ENCODE results near the gene NDFIP2. TPM values are rescaled to one million over a fixed set of nuclear protein-coding genes. Genes with fewer than 3 reads are reported as not detected.

Gene NDFIP2
- total RNA-seq, 1 experiment from 2014 or later, result 49.6 TPM

- no peaks in the 10 kb centered on the region for H3K27me3 ChIP-seq (ENCODE audit: insufficient read depth, low read length)
- no peaks in the 10 kb centered on the region for H3K36me3 ChIP-seq (ENCODE audit: control insufficient read depth in 1 of 2, insufficient read depth in 2 of 2, low read length in 2 of 2)
- RAD21 ChIA-PET (ENCODE audit: low non-redundant PET in 1 of 2, low total read pairs in 2 of 2, uncharacterized antibody in 2 of 2, unreplicated experiment in 2 of 2), result no interaction called here
- CTCF ChIA-PET, result interaction anchor here (1.6 kb wide), 1 partner anchor 56 kb away, joined by 10 read pairs; no protein-coding TSS in a partner anchor
- ATAC-seq (no peak), DNase-seq (ENCODE audit: low read depth, low spot score) (no peak)
- no peak overlapping the region for H3K4me3 ChIP-seq (replicated peaks in 1 of 2; ENCODE audit: low read depth in 1 of 2, low read length in 2 of 2)
- no TSS peak for BruUV-seq (replicated peaks)
- H3K9me3 ChIP-seq (ENCODE audit: control insufficient read depth in 1 of 2, insufficient read depth in 1 of 2, low read depth in 1 of 2, low read length in 2 of 2), result no peaks in the 10 kb centered on the region
- H3K79me2 ChIP-seq (ENCODE audit: insufficient read depth, low read length), result peaks cover 36% of the 10 kb centered on the region
- peaks cover 8 to 32% of the 10 kb centered on the region in 2 experiments for H3K4me1 ChIP-seq (ENCODE audit: control insufficient read depth in 1 of 2, insufficient read depth in 2 of 2, low read length in 2 of 2)
- TF ChIP-seq YY1 (IDR thresholded peaks at IDR 0.05; ENCODE audit: extremely low read depth, insufficient replicate concordance, low read depth, low read length), result no peak
- TF ChIP-seq, protein P1, sequence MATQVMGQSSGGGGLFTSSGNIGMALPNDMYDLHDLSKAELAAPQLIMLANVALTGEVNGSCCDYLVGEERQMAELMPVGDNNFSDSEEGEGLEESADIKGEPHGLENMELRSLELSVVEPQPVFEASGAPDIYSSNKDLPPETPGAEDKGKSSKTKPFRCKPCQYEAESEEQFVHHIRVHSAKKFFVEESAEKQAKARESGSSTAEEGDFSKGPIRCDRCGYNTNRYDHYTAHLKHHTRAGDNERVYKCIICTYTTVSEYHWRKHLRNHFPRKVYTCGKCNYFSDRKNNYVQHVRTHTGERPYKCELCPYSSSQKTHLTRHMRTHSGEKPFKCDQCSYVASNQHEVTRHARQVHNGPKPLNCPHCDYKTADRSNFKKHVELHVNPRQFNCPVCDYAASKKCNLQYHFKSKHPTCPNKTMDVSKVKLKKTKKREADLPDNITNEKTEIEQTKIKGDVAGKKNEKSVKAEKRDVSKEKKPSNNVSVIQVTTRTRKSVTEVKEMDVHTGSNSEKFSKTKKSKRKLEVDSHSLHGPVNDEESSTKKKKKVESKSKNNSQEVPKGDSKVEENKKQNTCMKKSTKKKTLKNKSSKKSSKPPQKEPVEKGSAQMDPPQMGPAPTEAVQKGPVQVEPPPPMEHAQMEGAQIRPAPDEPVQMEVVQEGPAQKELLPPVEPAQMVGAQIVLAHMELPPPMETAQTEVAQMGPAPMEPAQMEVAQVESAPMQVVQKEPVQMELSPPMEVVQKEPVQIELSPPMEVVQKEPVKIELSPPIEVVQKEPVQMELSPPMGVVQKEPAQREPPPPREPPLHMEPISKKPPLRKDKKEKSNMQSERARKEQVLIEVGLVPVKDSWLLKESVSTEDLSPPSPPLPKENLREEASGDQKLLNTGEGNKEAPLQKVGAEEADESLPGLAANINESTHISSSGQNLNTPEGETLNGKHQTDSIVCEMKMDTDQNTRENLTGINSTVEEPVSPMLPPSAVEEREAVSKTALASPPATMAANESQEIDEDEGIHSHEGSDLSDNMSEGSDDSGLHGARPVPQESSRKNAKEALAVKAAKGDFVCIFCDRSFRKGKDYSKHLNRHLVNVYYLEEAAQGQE (IDR thresholded peaks at IDR 0.05; ENCODE audit: low read depth), result no peak
- TF ChIP-seq SIN3A (IDR thresholded peaks at IDR 0.05; ENCODE audit: low read depth), result no peak
- TF ChIP-seq SP1 (IDR thresholded peaks at IDR 0.05; ENCODE audit: low read depth), result no peak
- TF ChIP-seq, protein P2, sequence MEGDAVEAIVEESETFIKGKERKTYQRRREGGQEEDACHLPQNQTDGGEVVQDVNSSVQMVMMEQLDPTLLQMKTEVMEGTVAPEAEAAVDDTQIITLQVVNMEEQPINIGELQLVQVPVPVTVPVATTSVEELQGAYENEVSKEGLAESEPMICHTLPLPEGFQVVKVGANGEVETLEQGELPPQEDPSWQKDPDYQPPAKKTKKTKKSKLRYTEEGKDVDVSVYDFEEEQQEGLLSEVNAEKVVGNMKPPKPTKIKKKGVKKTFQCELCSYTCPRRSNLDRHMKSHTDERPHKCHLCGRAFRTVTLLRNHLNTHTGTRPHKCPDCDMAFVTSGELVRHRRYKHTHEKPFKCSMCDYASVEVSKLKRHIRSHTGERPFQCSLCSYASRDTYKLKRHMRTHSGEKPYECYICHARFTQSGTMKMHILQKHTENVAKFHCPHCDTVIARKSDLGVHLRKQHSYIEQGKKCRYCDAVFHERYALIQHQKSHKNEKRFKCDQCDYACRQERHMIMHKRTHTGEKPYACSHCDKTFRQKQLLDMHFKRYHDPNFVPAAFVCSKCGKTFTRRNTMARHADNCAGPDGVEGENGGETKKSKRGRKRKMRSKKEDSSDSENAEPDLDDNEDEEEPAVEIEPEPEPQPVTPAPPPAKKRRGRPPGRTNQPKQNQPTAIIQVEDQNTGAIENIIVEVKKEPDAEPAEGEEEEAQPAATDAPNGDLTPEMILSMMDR (IDR thresholded peaks at IDR 0.05 in 2 of 3, conservative IDR thresholded peaks at IDR 0.05 in 1 of 3; ENCODE audit: borderline replicate concordance in 1 of 3, insufficient read depth in 1 of 3, low read depth in 2 of 3, low read length in 2 of 3), result no peak
- TF ChIP-seq POLR2A (IDR thresholded peaks at IDR 0.05; ENCODE audit: borderline replicate concordance, extremely low read depth, insufficient read depth, insufficient read length), result no peak
- TF ChIP-seq FOSL1 (IDR thresholded peaks at IDR 0.05; ENCODE audit: low read depth), result no peak
- no peak for TF ChIP-seq EZH2 (IDR thresholded peaks at IDR 0.05)
- no peak for TF ChIP-seq ELF1 (IDR thresholded peaks at IDR 0.05; ENCODE audit: borderline replicate concordance, low read depth)
- no peak for TF ChIP-seq TCF7L2 (IDR thresholded peaks at IDR 0.05; ENCODE audit: borderline replicate concordance, extremely low read depth, insufficient read depth, insufficient read length)
- TF ChIP-seq EZH2phosphoT487 (IDR thresholded peaks at IDR 0.05; ENCODE audit: borderline replicate concordance), result no peak
- no peaks in the 10 kb centered on the region; the same call in 1 of the 2 replicates for H4K20me1 ChIP-seq (ENCODE audit: insufficient read depth)
- POLR2A ChIA-PET, result no interaction called here
- H3K4me2 ChIP-seq (ENCODE audit: low read length), result peak overlapping the region; percentile 90; the same call in 1 of the 2 replicates
- no peak overlapping the region for H2AFZ ChIP-seq (ENCODE audit: low read depth, low read length, poor library complexity, severe bottlenecking)
- H3K9ac ChIP-seq (ENCODE audit: low read length), result no peak overlapping the region
- intact Hi-C loops (cut with micrococcal nuclease), result loop anchor here (5.0 kb wide), 1 partner anchor 68 kb away; no protein-coding TSS in a partner anchor
- no peaks in the 10 kb centered on the region for H3K9me2 ChIP-seq (ENCODE audit: insufficient read depth)
- H3K27ac ChIP-seq (ENCODE audit: low read depth, low read length), result no peak overlapping the region
These were observed 1.1 kb upstream of the NDFIP2 start for GRCh38 chr13:79479882-79480281.

Measured in HCT116 (cell line).